Kidney (tissue), 14 donors: ENCODE data around the gene WBP2. TPM values are rescaled to one million over a fixed set of nuclear protein-coding genes. Genes with fewer than 3 reads are reported as not detected.

Experiments used
- DNase-seq, 5 donors: peaks; one replicate each; pipeline ENCODE4 v3.0.0-alpha.2; 2013 to 2020
- FAIRE-seq: peaks from 2 replicates; lab custom pipeline; 2012; peaks lifted over from hg19 to GRCh38; lab: Jason Lieb, UNC
- H3K27ac ChIP-seq, 2 donors: one replicate each; pipeline ENCODE4 v1.7.0; 2013; ENCODE audit warnings: low read depth in 2 of 2, low read length in 2 of 2, inconsistent platforms in 1 of 2
- H3K27me3 ChIP-seq: one replicate; pipeline ENCODE4 v1.7.1; 2013; ENCODE audit warnings: low read length, inconsistent platforms; ENCODE audit not compliant: control insufficient read depth, insufficient read depth
- H3K36me3 ChIP-seq, 3 donors: one replicate each; pipeline versions ENCODE4 v1.7.0 to v1.7.1; 2013; ENCODE audit warnings: low read length in 3 of 3, control low read depth in 1 of 3, inconsistent platforms in 1 of 3; ENCODE audit not compliant: insufficient read depth in 3 of 3, control insufficient read depth in 2 of 3
- H3K4me1 ChIP-seq, 3 donors: one replicate each; pipeline versions ENCODE4 v1.7.0 to v1.7.1; 2013; ENCODE audit warnings: low read length in 3 of 3, inconsistent platforms in 1 of 3, low read depth in 1 of 3; ENCODE audit not compliant: control insufficient read depth in 2 of 3, insufficient read depth in 2 of 3
- H3K4me3 ChIP-seq, 3 donors: one replicate each; pipeline versions ENCODE4 v1.7.0 to v1.8.1; 2013; ENCODE audit warnings: low read length in 3 of 3, control low read depth in 1 of 3, inconsistent platforms in 1 of 3
- H3K9ac ChIP-seq, 3 donors: one replicate each; pipeline versions ENCODE4 v1.7.0 to v1.7.1; 2013; ENCODE audit warnings: low read length in 3 of 3, control low read depth in 1 of 3, inconsistent platforms in 1 of 3
- H3K9me3 ChIP-seq, 3 donors: one replicate each; pipeline versions ENCODE4 v1.7.0 to v1.7.1; 2013; ENCODE audit warnings: low read length in 3 of 3, control low read depth in 1 of 3, inconsistent platforms in 1 of 3; ENCODE audit not compliant: control insufficient read depth in 2 of 3, insufficient read depth in 1 of 3
- CTCF ChIP-seq: IDR thresholded peaks from 3 replicates; pipeline ENCODE4 v1.5.1; 2012; ENCODE audit warnings: mild to moderate bottlenecking, moderate library complexity, borderline replicate concordance; ENCODE audit not compliant: insufficient read depth; ENCODE audit errors: extremely low read depth
- intact Hi-C: fragments of 100-400 bp; cut with DNase I; formaldehyde crosslinking; loops from one replicate; pipeline ENCODE4 v1.11.1; 2022
- polyA plus RNA-seq: library from polyadenylated mRNA; stranded (reverse); fragments of 350-450 nt; fragmentation: Illumina TruSeq; extraction: RNeasy Lipid Tissue Mini Kit (QIAGEN cat#74804); gene quantifications from one replicate; pipeline ENCODE4 v1.2.3, GENCODE V29; 2014; ENCODE audit warnings: low read depth, low replicate concordance; ENCODE audit not compliant: insufficient read depth
- total RNA-seq: library from RNA; stranded (reverse); fragmentation: NEBNext Ultra II Directional; extraction: Animal tissue kit (Norgen Biotek cat#: 25700); gene quantifications from one replicate; pipeline ENCODE4 v1.2.1, GENCODE V29; 2021
- donor health status: control.
- donor health status: control.
- donor health status: control.
- donor health status: control.
- donor health status: control.
- donor health status: DM: yes; HTN: yes; CAD: no.
- donor health status: Normal renal cell carcinoma (clear cell type).

The WBP2 gene
- total and polyA plus RNA-seq, 2 donors from 2014 or later, result 135 to 151 TPM

GRCh38 chr17:75850928-75851692, 4.0 kb downstream of the WBP2 start:
- H3K27ac ChIP-seq, result no peak overlapping the region
- peaks cover 0 to 35% (median 14%) of the 10 kb centered on the region in 3 donors for H3K4me1 ChIP-seq
- H3K36me3 ChIP-seq, result peaks cover 6 to 52% (median 36%) of the 10 kb centered on the region in 3 donors
- FAIRE-seq, result no peak
- H3K27me3 ChIP-seq, result no peaks in the 10 kb centered on the region
- H3K9me3 ChIP-seq, result no peaks in the 10 kb centered on the region
- no peak overlapping the region for H3K9ac ChIP-seq
- intact Hi-C loops, result no loop called here
- TF ChIP-seq CTCF, result no peak
- DNase-seq, result no peak
- H3K4me3 ChIP-seq, result no peak overlapping the region

- intact Hi-C loops, result no loop called here
- no peak for FAIRE-seq
These were observed 5.4 kb downstream of the WBP2 start for GRCh38 chr17:75849724-75850123.

GRCh38 chr17:75849279-75849646, 5.9 kb downstream of the WBP2 start:
- intact Hi-C loops, result no loop called here
- H3K27ac ChIP-seq, result no peak overlapping the region
- TF ChIP-seq CTCF, result no peak
- peaks cover 6 to 53% (median 36%) of the 10 kb centered on the region in 3 donors for H3K36me3 ChIP-seq
- no peak for DNase-seq
- H3K9me3 ChIP-seq, result no peaks in the 10 kb centered on the region
- H3K27me3 ChIP-seq, result no peaks in the 10 kb centered on the region
- peaks cover 0 to 45% (median 19%) of the 10 kb centered on the region in 3 donors for H3K4me1 ChIP-seq
- no peak for FAIRE-seq
- no peak overlapping the region for H3K9ac ChIP-seq
- no peak overlapping the region for H3K4me3 ChIP-seq

More at GRCh38 chr17:75849724-75850123, 5.4 kb downstream of the WBP2 start:
- H3K4me3 ChIP-seq, result no peak overlapping the region
- TF ChIP-seq CTCF, result no peak
- no peak overlapping the region for H3K27ac ChIP-seq
- no peak for DNase-seq
- H3K9me3 ChIP-seq, result no peaks in the 10 kb centered on the region
- no peaks in the 10 kb centered on the region for H3K27me3 ChIP-seq
- peaks cover 0 to 46% (median 22%) of the 10 kb centered on the region in 3 donors for H3K4me1 ChIP-seq
- H3K9ac ChIP-seq, result no peak overlapping the region
- H3K36me3 ChIP-seq, result peaks cover 6 to 53% (median 36%) of the 10 kb centered on the region in 3 donors
